HFF-Myc (cell line): ENCODE results near the gene DEK.

Experiments
- DNase-seq: peaks from one replicate; pipeline ENCODE4 v3.0.0-alpha.2; 2011; ENCODE audit warnings: low read depth; ENCODE audit errors: extremely low read depth
- H3K4me3 ChIP-seq: replicated peaks from 2 replicates; pipeline ENCODE4 v1.5.1; 2011; ENCODE audit warnings: low read depth, mild to moderate bottlenecking, control low read depth, low read length
- CTCF ChIP-seq: IDR thresholded peaks from 2 replicates; pipeline ENCODE4 v1.5.1; 2012; ENCODE audit warnings: mild to moderate bottlenecking, low read depth, low read length, control low read depth; ENCODE audit errors: missing control alignments

DEK gene

GRCh38 chr6:18265787-18266522, 1.6 kb upstream of the DEK start:
- no peak for TF ChIP-seq CTCF
- no peak for DNase-seq
- no peak overlapping the region for H3K4me3 ChIP-seq

DNA sequence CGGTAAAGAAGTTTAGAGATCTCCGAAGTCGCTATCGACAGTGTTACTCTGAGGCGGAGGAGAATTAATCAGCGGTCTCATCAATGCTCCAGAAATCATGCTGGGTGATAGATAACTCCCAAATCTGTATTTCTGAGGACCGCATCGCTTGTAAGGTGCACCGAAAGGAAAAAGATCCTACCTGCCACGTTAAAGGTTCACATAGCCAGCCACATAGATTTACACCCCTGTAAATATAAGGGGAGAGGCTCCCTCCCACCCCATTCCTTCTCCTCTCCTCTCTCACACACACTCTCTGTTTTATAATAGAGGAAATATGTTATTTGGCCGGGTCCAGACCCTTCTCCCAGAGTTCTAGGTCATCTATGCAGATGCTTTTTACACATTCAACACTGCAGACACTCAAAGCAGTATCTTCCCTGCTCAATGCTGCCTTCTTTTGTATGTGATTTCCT, 620 bp upstream of the DEK start:
- DNase-seq: no peak
- TF ChIP-seq CTCF: no peak
- peak overlapping the region; percentile 95 for H3K4me3 ChIP-seq

GRCh38 chr6:18263418-18264218, 712 bp downstream of the DEK start:
- no peak for DNase-seq
- peak overlapping the region; percentile 95 for H3K4me3 ChIP-seq
- TF ChIP-seq CTCF: no peak

- H3K4me3 ChIP-seq: peak overlapping the region; percentile 95
- DNase-seq: no peak
- TF ChIP-seq CTCF: no peak
These were observed 1.5 kb downstream of the DEK start for GRCh38 chr6:18262702-18263417.

DNA sequence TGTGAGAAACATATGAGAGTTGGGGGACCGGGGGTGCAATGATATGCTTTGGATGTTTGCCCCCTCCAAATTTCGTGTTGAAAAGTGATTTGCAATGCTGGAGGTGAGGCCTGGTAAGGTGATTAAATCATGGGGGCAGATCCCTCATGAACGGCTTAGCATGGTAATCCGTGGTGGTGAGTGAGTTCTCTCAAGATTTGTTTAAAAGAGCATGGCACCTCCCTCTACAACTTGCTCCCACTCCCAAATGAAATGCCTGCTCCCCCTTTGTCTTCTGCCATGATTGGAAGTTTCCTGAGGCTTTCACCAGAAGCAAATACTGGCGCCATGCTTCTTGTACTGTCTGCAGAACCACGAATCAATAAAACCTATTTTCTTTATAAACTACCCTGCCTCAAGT, 2.5 kb downstream of the DEK start:
- peak overlapping the region; percentile 95 for H3K4me3 ChIP-seq
- TF ChIP-seq CTCF: no peak
- DNase-seq: no peak

- peak overlapping the region; percentile 95 for H3K4me3 ChIP-seq
- DNase-seq: no peak
- no peak for TF ChIP-seq CTCF
These were observed 3.8 kb downstream of the DEK start for GRCh38 chr6:18260448-18261106.
